Activated T-cell treated with anti-CD3 and anti-CD28 coated beads, Interleukin-2, amount 50 U/mL, for 4 hours (primary cell): Measurements from ENCODE around the gene C6orf15. TPM values are rescaled to one million over a fixed set of nuclear protein-coding genes. Genes with fewer than 3 reads are reported as not detected.

Experiments
- ATAC-seq, 2 donors: fragments of 200-7000 bp; cut with Tn5 transposase; one replicate each; pipeline ENCODE4 v1.10.0; 2021
- DNase-seq: peaks from one replicate; pipeline ENCODE4 v3.0.0-alpha.2; 2020
- H3K27me3 Mint-ChIP-seq: one replicate; pipeline ENCODE4 v1.8.0; 2021; ENCODE audit warnings: low read depth, mixed read lengths
- H3K36me3 Mint-ChIP-seq: one replicate; pipeline ENCODE4 v1.8.0; 2022; ENCODE audit warnings: mixed read lengths; ENCODE audit not compliant: insufficient read depth
- H3K4me1 Mint-ChIP-seq: one replicate; pipeline ENCODE4 v1.8.0; 2021; ENCODE audit warnings: low read depth, mixed read lengths
- H3K4me3 Mint-ChIP-seq: one replicate; pipeline ENCODE4 v1.8.0; 2021; ENCODE audit warnings: mild to moderate bottlenecking, moderate library complexity, mixed read lengths
- H3K9me3 Mint-ChIP-seq: one replicate; pipeline ENCODE4 v1.8.0; 2021; ENCODE audit warnings: mixed read lengths
- total RNA-seq, 3 donors: library from RNA; stranded (reverse); gene quantifications; one replicate each; pipeline ENCODE4 v1.2.1, GENCODE V29; 2021

Gene C6orf15
- total RNA-seq, 3 donors from 2014 or later = not detected

DNA sequence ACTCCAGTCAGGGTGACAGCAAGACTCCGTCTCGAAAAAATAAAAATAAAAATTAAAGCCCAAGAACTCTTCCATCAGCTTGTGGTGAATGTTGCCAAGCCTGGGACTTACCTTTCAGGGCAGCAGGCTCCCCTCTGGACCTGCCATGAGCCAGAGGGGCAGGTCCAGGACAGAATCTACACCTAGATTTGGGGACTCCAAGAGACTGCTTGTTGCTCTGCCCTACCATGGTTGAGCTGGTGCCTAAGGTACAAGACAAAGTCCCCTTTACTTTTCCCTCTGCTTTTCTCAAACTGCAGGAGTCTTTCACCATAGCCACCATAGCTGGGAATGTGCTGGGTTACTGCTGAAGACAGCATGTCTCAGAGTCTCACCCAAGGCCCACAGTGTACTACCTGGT is 9.2 kb downstream of the C6orf15 start:
- H3K4me1 Mint-ChIP-seq = no peaks in the 10 kb centered on the region
- H3K4me3 Mint-ChIP-seq = no peak overlapping the region
- ATAC-seq = no peak
- H3K27me3 Mint-ChIP-seq = no peaks in the 10 kb centered on the region
- no peak for DNase-seq
- no peaks in the 10 kb centered on the region for H3K9me3 Mint-ChIP-seq
- no peaks in the 10 kb centered on the region for H3K36me3 Mint-ChIP-seq

DNA sequence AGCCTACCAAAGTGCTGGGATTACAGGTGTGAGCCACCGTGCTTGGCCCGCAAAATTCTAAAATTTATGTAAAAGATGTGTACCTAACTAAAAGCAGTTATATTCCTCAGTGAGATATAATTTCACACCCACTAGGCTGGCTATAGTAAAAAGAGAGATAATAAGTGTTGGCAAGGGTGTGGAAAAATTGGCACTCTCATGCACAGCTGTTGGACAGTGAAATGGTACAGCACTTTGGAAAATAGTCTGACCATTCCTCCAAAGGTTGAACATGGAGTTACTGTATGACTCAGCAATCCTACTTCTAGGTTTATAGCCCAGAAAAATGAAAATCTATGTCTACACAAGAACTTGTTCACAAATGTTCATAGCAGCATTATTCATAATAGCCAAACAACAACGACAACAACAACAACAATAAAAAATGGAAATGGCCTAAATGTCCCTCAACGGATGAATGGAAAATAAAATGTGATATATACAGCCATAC is 13.9 kb downstream of the C6orf15 start:
- Mint-ChIP-seq H3K27me3 (no peaks in the 10 kb centered on the region), H3K9me3 (no peaks in the 10 kb centered on the region), H3K4me1 (peaks cover 38% of the 10 kb centered on the region), H3K4me3 (no peak overlapping the region), H3K36me3 (no peaks in the 10 kb centered on the region)
- ATAC-seq = no peak
- DNase-seq = no peak

DNA sequence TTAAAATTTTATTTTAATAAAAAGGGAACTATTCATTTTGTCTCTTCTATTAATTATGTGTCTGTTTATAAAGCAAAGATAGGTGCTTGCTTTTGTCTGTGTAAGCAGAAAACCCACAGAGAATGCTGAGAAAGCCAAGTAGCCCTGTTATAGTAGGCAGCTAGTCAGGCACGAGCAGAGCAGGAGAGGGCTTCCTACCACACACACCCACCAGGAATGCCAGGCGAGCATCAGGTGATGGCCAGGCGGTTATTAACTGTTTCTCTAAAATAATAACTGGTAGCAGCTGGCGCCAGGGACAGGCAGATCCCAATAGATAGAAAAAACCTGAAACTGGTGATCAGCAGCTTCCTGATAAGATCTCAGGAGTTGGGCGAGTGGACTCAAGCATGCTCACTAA is 15.7 kb downstream of the C6orf15 start:
- Mint-ChIP-seq H3K36me3 (no peaks in the 10 kb centered on the region), H3K27me3 (no peaks in the 10 kb centered on the region), H3K4me1 (peaks cover 45% of the 10 kb centered on the region), H3K9me3 (no peaks in the 10 kb centered on the region), H3K4me3 (no peak overlapping the region)
- DNase-seq (no peak), ATAC-seq (no peak)

DNA sequence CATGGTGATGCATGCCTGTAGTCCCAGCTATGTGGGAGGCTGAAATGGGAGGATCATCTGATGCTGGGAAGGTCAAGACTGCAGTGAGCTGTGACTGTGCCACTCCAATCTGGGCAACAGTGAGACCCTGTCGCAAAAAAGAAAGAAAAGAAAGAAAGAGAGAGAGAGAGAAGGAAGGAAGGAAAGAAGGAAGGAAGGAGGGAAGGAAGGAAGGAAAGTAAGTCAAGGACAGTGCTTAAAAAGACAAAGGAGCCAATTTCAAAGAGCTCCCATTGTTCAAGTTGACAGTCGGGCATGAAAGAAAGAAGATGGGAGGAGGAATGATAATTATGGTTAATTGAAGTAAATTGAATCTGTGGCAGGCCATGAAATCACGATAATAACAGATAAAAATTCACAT is 16.2 kb downstream of the C6orf15 start:
- Mint-ChIP-seq H3K36me3 (no peaks in the 10 kb centered on the region), H3K4me3 (no peak overlapping the region), H3K27me3 (no peaks in the 10 kb centered on the region), H3K9me3 (no peaks in the 10 kb centered on the region), H3K4me1 (peaks cover 48% of the 10 kb centered on the region)
- ATAC-seq = no peak
- DNase-seq = no peak

DNA sequence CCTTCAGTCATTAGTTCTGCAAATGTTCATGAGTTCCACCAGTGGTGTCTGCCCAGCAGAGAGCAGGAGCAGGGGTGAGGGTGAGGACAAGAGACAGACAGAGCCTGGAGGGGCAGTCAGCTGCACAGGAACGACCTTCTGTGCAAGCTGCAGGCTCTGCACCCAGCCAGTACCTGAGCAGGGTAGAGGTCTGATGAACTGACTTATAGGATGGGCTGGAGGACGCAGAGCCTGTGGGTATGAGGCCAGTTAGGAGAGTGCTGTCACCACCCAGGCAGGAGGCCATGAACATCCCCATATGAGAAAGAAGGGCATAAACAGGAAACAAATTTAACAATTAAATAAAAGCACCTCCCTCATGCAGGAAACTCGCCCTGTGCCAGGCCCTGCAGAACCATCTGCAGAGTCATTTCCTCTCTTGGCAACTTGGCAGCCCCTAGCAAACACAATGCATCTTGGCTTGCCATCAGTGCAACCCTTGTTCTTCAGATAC is 17.9 kb downstream of the C6orf15 start:
- H3K9me3 Mint-ChIP-seq = no peaks in the 10 kb centered on the region
- peak; percentile 71 to 80 for ATAC-seq
- H3K27me3 Mint-ChIP-seq = no peaks in the 10 kb centered on the region
- no peak for DNase-seq
- no peaks in the 10 kb centered on the region for H3K36me3 Mint-ChIP-seq
- H3K4me1 Mint-ChIP-seq = peaks cover 50% of the 10 kb centered on the region
- peak overlapping the region; percentile 60 for H3K4me3 Mint-ChIP-seq

DNA sequence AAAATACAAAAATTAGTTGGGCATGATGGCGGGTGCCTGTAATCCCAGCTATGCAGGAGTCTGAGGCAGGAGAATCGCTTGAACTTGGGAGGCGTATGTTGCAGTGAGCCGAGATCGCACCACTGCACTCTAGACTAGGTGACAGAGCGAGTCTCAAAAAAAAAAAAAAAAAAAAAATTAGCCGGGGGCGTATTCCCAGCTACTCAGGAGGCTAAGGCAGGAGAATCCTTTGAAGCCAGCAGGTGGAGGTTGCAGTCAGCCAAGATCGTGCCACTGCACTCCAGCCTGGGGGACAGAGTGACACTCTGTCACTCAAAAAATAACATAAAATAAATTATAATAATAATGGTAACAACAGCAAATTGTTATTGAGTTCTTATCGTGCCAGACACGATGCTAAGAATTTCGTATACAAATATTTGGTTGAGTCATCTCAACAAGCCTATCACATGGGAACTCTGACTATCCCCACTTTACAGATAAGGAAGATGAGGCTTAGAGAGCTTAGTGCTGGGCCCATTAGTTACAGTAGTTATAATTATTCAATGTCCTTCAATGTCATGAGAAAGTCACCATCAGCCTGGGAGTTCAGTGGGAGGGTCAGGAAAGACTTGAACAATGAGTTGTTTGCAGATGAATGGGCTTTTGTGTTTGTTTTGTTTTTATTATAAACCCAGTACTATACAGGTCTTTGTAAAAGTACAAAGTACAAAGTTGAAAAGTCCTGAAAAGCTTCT is 19.4 kb downstream of the C6orf15 start:
- DNase-seq (no peak), ATAC-seq (no peak)
- Mint-ChIP-seq H3K9me3 (no peaks in the 10 kb centered on the region), H3K36me3 (no peaks in the 10 kb centered on the region), H3K4me3 (no peak overlapping the region), H3K4me1 (peaks cover 50% of the 10 kb centered on the region), H3K27me3 (no peaks in the 10 kb centered on the region)

DNA sequence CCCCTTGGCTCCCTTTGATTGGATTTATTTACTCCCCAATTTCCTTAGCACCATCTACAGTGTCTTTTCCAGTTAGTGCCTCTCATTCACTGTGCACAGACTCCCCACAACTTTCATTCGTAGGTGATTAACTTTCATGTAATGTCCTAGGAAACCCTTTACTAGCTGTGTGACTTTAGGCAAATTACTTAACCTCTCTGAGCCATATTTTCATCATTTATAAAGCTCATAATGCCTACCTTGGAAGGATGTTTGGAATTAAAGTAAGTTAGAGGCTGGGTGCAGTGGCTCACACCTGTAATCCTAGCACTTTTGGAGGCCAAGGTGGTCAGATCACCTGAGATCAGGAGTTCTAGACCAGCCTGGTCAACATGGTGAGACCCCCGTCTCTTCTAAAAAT is 20.1 kb downstream of the C6orf15 start:
- Mint-ChIP-seq H3K27me3 (no peaks in the 10 kb centered on the region), H3K9me3 (no peaks in the 10 kb centered on the region), H3K36me3 (no peaks in the 10 kb centered on the region), H3K4me3 (no peak overlapping the region), H3K4me1 (peaks cover 45% of the 10 kb centered on the region)
- DNase-seq (no peak), ATAC-seq (no peak)

DNA sequence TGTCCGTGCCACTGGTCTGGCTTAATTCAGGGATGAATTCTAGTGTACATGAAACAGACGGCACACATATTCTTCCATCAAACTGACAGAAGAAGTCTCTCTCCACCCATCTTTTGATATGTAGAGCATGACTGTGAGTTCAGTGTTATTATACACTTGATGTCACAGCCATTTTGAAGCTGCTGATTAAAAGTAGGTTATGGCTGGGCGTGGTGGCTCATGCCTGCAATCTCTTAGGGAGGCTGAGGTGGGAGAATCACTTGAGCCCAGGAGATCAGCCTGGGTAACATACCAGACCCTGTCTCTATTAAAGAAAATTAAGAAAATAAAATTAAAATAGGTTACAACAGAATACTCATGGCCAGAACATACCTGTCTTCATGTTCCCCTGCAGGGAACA is 20.7 kb downstream of the C6orf15 start:
- Mint-ChIP-seq H3K36me3 (no peaks in the 10 kb centered on the region), H3K4me1 (peaks cover 45% of the 10 kb centered on the region), H3K9me3 (no peaks in the 10 kb centered on the region), H3K27me3 (no peaks in the 10 kb centered on the region), H3K4me3 (no peak overlapping the region)
- ATAC-seq = no peak
- DNase-seq = no peak

DNA sequence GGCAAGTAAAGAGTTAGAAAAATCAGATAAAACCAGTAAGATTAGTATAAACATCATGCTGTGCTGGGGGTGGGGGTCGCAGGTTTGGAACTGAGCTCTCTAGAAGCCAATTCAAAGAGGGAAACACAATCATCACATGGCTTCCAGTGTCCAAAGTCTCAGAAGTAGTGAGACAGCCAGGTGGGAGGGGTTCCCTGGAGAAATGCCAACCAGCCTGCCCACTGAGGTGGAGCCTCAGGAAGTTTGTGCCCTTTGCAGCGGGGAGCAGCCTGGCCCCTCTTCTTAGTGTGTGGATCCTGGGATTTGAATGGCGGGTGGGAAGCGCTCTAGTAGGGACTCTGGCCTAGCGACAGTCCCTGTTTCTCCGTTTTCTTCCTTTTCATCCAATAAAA is 21.4 kb downstream of the C6orf15 start:
- no peaks in the 10 kb centered on the region for H3K27me3 Mint-ChIP-seq
- DNase-seq (no peak), ATAC-seq (no peak)
- H3K9me3 Mint-ChIP-seq = no peaks in the 10 kb centered on the region
- H3K4me1 Mint-ChIP-seq = peaks cover 39% of the 10 kb centered on the region
- no peak overlapping the region for H3K4me3 Mint-ChIP-seq
- no peaks in the 10 kb centered on the region for H3K36me3 Mint-ChIP-seq

DNA sequence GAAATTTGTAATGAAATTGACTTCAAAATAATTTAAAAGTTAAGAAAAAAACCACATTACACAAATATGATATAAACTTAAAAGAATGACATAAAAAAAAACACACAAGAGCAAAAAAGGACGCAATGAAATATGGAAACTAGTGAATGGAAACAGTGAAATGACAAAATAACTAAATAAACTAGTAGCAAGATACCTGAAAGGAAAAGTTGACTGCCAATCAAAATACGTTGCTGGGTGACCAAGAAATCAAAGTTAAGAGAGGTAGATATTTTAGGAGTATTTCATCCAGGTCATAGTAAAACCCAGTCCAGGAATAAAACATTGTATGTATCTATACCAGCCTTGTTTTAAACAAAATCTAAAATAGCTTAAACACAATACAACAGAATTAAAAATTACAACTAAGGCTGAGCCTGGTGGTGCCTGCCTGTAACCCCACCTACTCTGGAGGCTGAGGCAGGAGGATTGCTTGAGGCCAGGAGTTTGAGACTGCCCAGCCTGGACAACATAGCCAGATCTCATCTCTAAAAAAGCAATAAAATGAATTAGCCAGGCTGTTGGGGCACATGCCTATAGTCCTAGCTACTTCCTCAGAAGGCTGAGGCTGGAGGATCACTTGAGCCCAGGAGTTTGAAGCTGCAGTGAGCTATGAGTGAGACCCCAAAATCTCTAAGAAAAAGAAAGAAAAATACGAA is 22.0 kb downstream of the C6orf15 start:
- Mint-ChIP-seq H3K27me3 (no peaks in the 10 kb centered on the region), H3K36me3 (no peaks in the 10 kb centered on the region), H3K9me3 (no peaks in the 10 kb centered on the region), H3K4me3 (no peak overlapping the region), H3K4me1 (peaks cover 34% of the 10 kb centered on the region)
- no peak for DNase-seq
- no peak for ATAC-seq

DNA sequence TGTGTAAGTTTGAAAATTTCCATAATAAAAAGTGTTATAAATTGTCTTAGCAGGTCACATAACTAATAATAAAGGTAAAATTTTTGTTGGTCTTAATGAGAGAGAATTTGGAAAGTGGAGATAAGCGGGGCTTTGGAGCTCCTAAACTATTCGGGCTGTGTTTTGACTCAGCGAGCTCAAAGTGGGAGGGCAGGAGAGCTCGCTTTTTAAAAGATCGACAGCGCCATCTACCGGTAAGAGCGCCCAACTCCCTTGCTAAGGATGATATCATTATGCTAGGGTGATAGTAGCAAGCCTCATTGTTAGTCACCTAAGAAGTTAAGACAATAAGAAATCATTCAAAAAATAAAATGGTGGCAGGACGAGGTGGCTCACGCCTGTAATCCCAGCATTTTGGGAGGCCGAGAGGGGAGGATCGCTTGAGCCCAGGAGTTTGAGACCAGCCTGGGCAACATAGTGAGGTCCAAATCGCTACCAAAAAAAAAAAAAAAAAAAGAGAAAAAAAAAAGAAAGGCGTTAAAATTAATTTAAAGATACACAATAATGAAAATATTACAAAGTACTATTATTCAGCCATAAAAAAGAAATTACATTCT is 24.8 kb downstream of the C6orf15 start:
- peaks cover 14% of the 10 kb centered on the region for H3K4me1 Mint-ChIP-seq
- no peaks in the 10 kb centered on the region for H3K9me3 Mint-ChIP-seq
- no peaks in the 10 kb centered on the region for H3K27me3 Mint-ChIP-seq
- H3K36me3 Mint-ChIP-seq = no peaks in the 10 kb centered on the region
- H3K4me3 Mint-ChIP-seq = no peak overlapping the region
- DNase-seq (peak; percentile 89), ATAC-seq (peak; percentile 99)

DNA sequence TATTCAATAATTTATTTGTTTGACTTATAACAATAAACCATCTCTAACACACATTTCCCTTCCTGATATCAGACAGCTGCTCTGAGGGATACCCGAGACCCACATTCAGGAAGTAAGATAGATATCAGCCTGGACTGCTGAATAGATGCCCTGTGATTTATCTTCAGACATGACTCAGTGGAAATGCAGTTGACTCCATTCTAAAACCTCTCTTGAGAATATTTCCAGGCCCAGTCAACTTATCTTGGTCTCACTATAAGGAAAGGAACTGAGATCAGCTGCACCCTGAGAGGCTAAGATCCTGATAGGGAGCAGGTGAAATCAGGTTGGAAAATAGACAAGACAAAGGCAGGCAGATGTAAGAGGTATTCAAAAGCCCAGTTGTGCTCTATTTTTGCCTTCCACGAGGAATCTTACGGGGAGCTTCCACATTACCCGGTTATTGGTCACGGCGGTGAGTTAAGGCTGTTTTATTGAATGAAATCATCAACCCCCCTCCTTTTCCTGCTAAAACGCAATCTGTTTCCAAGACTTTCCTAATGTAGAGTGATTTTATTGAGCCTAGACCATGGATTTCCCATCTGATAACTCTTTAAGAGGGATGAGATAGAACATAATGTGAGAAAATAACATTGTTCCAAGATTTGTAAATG is 25.5 kb downstream of the C6orf15 start:
- ATAC-seq (no peak), DNase-seq (no peak)
- H3K4me1 Mint-ChIP-seq = peaks cover 11% of the 10 kb centered on the region
- H3K9me3 Mint-ChIP-seq = no peaks in the 10 kb centered on the region
- no peaks in the 10 kb centered on the region for H3K36me3 Mint-ChIP-seq
- H3K4me3 Mint-ChIP-seq = no peak overlapping the region
- no peaks in the 10 kb centered on the region for H3K27me3 Mint-ChIP-seq

DNA sequence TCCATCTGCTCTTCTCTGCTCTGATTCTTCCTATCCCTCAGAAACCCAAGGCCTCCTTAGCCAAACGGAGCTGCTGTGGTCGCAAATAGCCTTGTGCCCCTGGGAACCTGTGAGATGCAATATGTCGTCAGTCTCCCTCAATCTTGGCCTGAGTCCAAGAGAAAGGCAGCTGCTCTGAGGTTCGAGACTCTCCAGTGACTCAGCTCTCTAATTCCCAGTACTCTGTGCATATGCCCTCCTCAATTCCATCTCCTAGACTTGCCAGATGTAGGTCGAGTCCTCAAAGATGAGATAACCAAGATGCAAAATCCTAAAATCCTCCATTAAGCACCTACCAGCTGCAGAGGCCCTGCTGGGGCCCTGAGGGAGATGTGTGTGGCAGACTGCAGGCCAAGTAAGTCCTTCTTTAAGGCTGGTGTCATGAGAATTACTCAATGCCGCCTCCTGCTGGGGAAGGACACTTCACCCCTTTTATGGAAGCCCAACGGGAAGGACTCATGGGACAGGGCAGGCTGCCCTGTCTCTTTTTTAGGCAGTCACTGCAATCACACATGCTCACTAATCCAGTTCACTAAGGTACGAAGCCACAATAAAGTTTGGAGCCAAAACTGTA is 28.5 kb downstream of the C6orf15 start:
- no peak for ATAC-seq
- Mint-ChIP-seq H3K4me1 (peaks cover 10% of the 10 kb centered on the region), H3K4me3 (no peak overlapping the region), H3K36me3 (no peaks in the 10 kb centered on the region), H3K9me3 (no peaks in the 10 kb centered on the region), H3K27me3 (no peaks in the 10 kb centered on the region)
- peak; percentile 16 for DNase-seq

DNA sequence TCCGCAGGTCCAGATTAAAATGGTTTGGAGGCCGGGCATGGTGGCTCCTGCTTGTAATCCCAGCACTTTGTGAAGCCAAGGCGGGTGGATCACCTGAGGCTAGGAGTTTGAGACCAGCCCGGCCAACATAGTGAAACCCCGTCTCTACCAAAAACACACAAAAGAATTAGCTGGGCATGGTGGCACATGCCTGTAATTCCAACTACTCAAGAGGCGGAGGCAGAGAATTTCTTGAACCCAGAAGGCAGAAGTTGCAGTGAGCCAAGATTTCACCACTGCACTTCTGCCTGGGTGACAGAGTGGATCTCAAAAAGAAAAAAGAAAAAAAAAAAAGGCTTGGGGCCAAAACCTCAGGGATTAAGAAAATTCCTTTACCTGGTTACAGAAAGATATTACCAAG is 30.5 kb downstream of the C6orf15 start:
- no peaks in the 10 kb centered on the region for H3K27me3 Mint-ChIP-seq
- no peak overlapping the region for H3K4me3 Mint-ChIP-seq
- no peaks in the 10 kb centered on the region for H3K9me3 Mint-ChIP-seq
- peaks cover 5% of the 10 kb centered on the region for H3K4me1 Mint-ChIP-seq
- ATAC-seq (no peak), DNase-seq (no peak)
- no peaks in the 10 kb centered on the region for H3K36me3 Mint-ChIP-seq
